HG02763 (cell line): ENCODE measurements around the gene DDX51.

ENCODE experiments used
- ATAC-seq: cut with Tn5 transposase; IDR thresholded peaks from one replicate; pipeline ENCODE4 v1.9.1; 2021; ENCODE audit warnings: mild to moderate bottlenecking, moderate library complexity; ENCODE audit not compliant: unreplicated experiment

DDX51 gene

GRCh38 chr12:132179431-132180362, 35.6 kb upstream of the DDX51 start:
- no peak for ATAC-seq

DNA sequence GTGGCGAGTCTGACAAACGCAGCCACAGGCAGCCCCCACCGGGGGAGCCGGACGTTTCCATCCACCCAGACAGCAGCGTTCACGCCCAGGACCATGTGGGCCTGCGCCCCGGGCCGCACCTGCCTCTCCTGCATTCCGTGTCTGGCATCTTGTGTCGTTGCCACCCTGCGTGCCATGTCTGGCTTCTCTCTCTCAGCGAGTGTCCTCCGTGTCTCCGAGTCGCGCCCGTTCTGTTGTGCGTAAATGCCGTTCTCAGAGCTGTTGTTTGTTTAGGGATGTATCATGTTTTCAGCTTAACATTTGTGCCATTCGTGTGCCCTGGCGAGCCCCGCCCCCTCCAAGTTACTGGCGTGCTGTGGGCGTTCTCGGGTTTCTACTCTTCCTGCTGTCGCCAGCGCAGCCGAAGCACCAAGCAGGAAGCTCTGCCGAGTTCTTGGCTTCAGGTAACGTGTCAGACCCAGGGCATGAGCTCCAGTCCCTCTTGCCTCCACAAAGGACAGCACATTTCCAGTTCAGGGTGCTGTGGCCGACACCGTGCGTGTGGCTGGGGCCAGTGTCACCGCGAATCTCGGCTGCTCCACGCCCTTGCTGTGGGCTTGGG, 34.8 kb upstream of the DDX51 start:
- no peak for ATAC-seq

DNA sequence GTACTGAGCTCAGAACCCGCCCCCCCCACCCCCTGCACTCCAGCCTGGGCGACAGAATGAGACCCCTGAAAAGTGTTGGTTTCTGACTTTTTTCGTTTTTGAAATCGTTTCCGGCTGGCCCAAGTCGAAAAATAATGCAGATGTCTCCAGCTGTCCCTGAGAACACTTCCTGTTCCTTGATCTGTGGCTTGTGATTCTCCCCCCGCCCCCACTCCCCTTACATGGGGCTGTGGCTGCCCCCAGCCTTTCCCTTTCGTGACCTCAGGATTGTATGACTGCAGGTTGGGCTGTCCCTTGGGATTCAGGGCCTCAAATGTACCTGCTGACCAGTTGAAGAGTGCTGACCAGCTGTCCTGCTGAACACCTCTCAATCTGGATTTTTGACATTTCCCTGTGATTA, 34.2 kb upstream of the DDX51 start:
- no peak for ATAC-seq

- no peak for ATAC-seq
These were observed 32.9 kb upstream of the DDX51 start for GRCh38 chr12:132176920-132177551.

GRCh38 chr12:132176385-132176919, 32.3 kb upstream of the DDX51 start:
- no peak for ATAC-seq

GRCh38 chr12:132175496-132176384, 31.6 kb upstream of the DDX51 start:
- ATAC-seq, result no peak

- ATAC-seq, result no peak
These were observed 30.8 kb upstream of the DDX51 start for GRCh38 chr12:132174839-132175490.

- no peak for ATAC-seq
These were observed 30.1 kb upstream of the DDX51 start for GRCh38 chr12:132174015-132174838.

- no peak for ATAC-seq
These were observed 29.3 kb upstream of the DDX51 start for GRCh38 chr12:132173135-132174014.

- ATAC-seq, result no peak
These were observed 28.5 kb upstream of the DDX51 start for GRCh38 chr12:132172619-132173018.

- ATAC-seq, result no peak
These were observed 27.9 kb upstream of the DDX51 start for GRCh38 chr12:132171968-132172521.

DNA sequence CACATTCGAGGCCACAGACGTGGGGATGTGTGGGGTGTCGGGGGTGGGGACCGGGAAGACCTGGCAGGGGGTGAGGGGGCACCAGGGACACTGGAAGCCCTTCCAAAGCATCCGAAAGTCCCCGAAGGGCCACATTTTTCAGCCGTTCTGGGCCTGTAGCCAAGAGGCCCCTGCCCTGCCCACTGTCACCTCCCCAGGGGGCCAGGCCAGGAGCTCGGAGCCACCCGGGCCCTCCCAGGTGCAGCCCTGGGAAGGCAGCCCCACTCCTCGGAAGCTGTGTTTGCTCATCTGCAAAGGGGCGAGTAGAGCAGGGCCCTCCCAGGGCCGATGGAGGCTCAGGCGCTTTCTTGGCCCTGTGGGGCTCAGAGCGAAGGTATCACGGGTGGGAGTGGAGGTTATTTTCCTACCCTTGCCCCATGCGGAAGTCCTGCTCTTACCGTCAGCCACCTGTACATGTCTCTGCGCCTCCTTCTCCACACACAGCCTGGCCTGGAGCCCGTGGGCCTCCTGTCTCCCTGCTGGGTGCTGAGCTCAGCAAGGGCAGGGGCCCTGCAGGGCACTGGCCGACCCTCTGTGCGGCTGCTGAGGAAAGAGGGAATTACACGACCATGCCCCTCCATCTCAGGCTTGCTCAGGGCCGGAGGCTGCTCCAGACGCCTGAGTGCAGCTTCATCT, 27.3 kb upstream of the DDX51 start:
- ATAC-seq, result no peak

DNA sequence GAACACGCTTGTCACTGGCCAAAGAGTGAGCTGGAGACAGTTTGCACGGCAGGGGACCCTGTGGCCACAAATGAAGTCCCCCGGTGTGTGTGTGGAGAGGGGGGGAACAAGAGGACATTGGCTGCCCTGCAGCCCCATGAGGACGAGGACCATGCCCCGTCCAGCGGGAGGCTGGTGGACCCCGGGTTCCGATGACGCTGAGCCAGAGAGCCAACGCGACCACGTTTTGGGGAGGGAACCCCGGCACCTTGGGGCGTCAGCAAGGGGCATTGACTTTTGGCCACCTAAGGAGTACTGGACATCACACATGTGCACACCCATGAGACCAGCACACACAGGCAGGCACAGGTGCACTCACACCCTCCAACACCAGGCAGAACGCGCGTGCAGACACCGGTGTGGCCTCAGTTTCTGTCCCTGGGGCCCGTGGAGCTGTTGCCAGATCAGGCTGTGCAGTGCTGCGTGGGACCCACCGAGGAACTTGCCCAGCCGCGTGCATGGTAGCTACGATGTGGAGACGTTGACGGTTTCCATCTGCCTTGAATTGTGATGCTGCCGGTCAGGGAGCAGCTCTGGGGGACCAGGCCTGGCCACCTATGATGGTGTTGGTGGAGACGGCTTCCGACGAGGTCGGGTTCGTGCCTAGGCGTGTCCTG, 26.6 kb upstream of the DDX51 start:
- ATAC-seq, result no peak

GRCh38 chr12:132170094-132170636, 26.0 kb upstream of the DDX51 start:
- ATAC-seq, result no peak

DNA sequence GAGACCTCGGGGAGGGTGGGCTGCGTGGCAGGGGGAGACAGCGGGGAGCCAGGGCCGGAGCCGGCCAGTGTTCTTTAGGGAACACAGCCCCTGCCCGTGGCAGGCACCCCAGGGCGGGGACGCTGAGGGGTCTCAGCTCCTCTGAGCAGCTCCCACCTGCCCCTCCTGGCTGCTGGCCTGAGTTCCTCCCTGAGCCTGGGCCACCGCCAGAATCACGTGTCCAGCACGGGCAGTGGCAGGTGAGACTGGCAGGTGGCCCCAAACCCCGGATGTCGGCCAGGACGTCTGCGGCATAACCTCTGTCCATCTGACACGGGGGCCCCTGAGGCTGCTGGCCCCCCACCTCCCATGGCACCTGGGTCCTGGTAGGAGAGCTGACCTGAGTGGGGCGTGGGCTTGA, 25.3 kb upstream of the DDX51 start:
- ATAC-seq, result no peak

GRCh38 chr12:132168311-132169031, 24.4 kb upstream of the DDX51 start:
- ATAC-seq, result no peak
